Prostate gland (tissue), 2 donors: ENCODE data around the gene DDAH1.

Experiments
- CTCF ChIP-seq, 4 experiments: fragments of 200-600 bp in 2 of 4; fragments of 450-650 bp in 2 of 4; sonication (generic) in 2 of 4; IDR thresholded peaks; 1 replicate in 3 of 4; 2 replicates in 1 of 4; pipeline ENCODE4 v1.5.1; 2016 to 2019; ENCODE audit warnings: antibody characterized with exemption in 4 of 4, mild to moderate bottlenecking in 2 of 4, moderate library complexity in 2 of 4
- POLR2AphosphoS5 ChIP-seq: sonication (generic); formaldehyde crosslinking; IDR thresholded peaks from one replicate; pipeline ENCODE4 v1.6.1; 2017; ENCODE audit warnings: antibody characterized with exemption

- TF ChIP-seq CTCF (IDR thresholded peaks at IDR 0.05): no peak
- peak; percentile 23 for TF ChIP-seq POLR2AphosphoS5
Measured at GRCh38 chr1:85359874-85360721, 104.9 kb downstream of the DDAH1 start.
